HG03521 (cell line): ENCODE measurements around the gene OR2T2.
"Not testable (repeated sequence)": the region's sequence is repeated elsewhere in the genome, so short reads cannot be mapped to it uniquely, and the experiment has no call there.

ENCODE experiments used
- ATAC-seq: cut with Tn5 transposase; IDR thresholded peaks from one replicate; pipeline ENCODE4 v1.9.1; 2021; ENCODE audit warnings: mild to moderate bottlenecking, moderate library complexity; ENCODE audit not compliant: unreplicated experiment

The OR2T2 gene, protein sequence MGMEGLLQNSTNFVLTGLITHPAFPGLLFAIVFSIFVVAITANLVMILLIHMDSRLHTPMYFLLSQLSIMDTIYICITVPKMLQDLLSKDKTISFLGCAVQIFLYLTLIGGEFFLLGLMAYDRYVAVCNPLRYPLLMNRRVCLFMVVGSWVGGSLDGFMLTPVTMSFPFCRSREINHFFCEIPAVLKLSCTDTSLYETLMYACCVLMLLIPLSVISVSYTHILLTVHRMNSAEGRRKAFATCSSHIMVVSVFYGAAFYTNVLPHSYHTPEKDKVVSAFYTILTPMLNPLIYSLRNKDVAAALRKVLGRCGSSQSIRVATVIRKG

DNA sequence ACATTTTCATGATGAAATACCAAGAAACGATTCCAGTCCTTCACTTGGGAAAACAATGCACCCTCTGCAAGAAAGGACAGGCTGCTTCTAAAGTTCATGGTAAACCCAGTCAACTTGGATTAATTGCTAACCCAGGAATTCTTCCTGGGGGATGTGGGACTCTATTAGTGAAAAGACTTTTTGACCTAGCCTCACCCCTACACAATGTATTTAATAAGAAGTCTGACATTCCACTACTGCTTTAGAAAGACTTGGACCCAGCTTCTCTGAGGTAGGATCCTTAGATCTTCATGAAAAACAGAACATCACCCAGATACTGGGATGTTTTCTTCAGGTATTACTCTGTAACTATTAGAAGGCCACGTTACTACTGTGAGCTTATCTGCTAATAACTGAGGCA, at the start of gene OR2T2:
Gene OR2T2 (plus strand): TSS at position 239 of the 400 bp plus-strand sequence. CDS start 7,161 bp downstream, outside the sequence.
- ATAC-seq, result not testable (repeated sequence)

DNA sequence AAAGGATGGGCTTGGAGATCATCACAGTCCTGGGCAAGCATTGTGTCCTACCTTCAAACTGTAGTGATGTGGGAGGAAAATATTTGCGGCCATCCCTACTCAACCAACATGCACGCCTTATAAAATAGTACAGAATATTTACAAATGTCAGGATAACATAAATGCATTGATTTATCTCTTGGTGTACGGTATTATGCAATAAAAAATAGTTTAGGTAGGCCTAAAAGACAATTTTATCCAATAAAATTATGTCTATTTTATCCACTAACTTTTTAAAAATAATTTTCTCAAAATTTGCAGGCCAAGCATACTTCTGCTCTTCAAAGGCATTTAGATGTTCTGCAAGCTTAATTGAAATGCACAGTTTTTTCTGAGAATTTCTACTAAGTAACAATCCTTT, 42.7 kb upstream of the OR2T2 start, which contains the start of gene OR2T1:
Gene OR2T1 (plus strand): TSS at position 301 of the 400 bp plus-strand sequence. CDS start 3,100 bp downstream, outside the sequence.
- ATAC-seq, result no peak

DNA sequence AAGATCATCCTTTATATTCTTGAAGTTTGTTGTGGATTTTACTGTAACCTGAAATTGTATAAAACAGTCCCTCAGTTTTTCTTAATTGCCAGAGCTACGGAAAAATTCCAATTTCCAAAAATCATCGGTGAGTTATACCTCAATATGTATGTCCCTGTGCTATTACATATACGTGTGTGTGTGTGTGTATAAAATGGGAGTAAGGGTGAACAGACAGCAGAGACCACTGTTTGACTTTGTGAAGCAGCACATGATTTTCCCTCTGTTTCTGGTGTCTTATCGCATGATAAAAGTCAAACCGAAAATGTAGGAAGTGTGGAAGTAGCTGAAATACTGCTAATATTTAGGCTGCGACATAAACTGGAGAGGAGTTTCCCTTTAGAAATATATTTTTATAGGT, 41.4 kb upstream of the OR2T2 start:
- ATAC-seq, result no peak

DNA sequence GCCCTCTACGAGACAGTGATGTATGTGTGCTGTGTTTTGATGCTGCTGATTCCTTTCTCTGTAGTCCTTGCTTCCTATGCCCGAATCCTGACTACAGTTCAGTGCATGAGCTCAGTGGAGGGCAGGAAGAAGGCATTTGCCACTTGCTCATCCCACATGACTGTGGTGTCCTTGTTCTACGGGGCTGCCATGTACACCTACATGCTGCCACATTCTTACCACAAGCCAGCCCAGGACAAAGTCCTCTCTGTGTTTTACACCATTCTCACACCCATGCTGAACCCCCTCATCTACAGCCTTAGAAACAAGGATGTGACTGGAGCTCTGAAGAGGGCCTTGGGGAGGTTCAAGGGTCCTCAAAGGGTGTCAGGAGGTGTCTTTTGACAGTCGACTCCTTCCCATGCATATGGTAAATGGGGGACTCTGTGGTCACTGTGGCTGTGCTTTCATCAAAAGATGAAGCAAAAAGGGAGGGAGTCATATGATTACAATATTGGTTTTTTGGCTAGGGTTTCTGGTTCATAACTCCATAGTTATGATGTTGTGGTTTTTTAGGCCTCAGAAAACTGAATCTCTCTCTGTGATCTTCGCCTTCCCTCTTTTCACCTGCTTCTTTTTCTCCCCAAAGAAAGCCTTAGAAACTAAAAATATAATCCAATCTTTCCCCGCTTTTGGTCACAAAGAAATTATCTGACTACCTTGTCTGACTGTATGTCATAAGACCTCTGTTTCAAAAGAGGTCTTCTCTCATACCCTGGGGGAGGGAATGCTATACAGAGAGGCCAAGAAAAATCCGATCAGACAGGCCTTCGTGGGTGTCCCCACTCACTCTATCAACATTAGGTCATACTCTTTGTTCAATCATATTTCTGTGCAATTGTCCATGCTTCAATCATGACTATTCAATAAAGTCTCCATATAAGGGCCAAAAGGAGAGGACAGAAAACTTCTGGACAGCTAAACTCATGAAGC, 38.4 kb upstream of the OR2T2 start:
- ATAC-seq, result no peak

DNA sequence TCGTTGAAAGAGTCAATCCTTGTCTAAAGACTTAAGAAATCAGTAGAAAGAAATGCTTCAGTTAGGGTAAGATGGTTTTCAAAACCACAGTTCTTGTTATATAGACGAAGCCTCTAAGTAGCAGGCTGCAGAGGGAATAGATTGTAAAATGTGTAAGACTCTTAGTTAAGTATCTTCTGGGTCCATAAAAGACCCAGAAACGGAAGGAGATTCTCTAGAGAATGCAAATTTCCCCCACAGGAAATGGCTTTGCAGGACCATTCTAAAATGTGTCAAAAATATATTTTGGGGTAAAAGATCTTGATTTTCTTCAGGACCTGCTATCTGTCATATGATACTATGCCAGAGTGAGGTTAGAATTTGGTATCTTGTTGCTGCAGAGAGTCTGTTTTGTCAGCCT, 29.2 kb upstream of the OR2T2 start:
- ATAC-seq, result no peak

DNA sequence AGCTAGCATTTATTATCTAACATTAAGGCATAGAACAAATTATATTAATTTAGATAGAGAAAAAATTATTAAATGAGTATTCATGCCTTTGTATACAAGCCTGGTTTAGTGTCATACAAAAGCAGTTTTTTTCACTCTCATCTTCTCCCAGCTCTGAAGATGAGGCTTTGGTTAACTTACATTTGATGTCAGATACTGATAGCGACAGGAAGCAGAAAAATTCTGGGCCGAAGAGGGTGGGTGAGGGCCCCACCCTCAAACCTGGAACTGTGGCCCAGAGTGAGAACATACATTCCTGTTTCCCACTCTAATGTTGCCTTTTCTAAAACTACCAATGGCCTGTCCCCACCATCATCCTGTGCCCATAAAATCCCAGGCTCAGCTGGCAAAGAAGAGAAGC, 27.6 kb upstream of the OR2T2 start:
- no peak for ATAC-seq

DNA sequence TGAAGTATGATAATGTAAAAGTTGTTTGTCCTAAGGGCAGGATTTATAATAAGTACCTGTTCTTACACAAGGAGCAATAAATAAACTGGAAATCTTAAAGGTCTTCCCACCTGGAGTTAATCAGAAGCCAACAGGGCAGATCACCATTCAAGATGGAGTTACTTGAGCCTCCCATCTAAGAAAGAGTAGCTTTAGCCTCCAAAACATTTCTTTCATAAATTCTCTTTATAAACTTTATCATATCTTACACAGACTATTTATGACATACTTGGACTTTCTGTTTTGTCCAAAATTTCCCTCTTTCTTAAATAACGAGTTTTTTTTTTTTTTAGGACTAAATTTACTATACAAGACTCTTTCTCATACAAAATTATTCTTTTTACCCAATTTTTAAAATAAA, 24.1 kb upstream of the OR2T2 start:
- no peak for ATAC-seq

DNA sequence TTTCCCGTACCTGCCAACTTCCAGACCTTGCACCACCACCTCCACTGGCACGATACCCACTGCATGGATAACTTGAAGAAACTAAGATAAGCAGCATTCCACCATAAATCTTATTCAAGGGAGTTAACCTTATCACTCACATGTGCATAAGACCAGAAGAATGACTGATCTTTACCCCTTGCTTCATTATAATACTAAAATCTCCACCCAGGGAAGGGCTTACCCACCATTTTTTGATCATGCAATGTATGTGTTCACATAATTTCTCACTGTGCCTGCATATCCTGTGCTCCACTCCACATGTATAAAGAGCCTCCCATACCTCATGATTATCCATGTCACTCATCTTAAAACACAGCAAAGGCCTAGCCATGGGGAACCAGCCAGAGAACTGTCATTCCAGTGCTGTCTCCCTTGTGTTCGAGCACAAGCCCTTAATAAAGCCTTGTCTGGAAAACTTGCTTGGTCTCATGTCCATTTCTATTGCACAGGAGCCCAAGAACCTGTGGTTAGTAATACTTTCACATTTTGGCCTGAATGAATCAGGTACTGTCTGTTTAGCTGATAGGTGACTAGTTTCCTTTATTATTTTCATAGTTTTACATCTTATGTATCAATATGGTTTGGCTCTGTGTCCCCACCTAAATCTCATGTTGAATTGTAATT, 17.8 kb upstream of the OR2T2 start:
- not testable (repeated sequence) for ATAC-seq

DNA sequence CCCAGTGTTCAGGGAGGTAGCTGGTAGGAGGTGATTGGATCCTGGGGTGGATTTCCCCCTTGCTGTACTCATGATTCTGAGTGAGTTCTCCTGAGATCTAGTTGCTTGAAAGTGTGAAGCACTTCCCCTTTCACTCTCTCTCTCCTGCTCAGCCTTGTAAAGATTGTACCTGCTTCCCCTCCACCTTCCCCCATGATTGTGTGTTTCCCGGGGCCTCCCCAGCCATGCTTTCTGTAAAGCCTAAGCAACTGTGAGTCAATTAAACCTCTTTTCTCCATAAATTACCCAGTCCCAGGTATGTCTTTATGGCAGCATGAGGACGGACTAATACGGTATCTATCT, 17.3 kb upstream of the OR2T2 start:
- ATAC-seq, result peak; percentile 69

DNA sequence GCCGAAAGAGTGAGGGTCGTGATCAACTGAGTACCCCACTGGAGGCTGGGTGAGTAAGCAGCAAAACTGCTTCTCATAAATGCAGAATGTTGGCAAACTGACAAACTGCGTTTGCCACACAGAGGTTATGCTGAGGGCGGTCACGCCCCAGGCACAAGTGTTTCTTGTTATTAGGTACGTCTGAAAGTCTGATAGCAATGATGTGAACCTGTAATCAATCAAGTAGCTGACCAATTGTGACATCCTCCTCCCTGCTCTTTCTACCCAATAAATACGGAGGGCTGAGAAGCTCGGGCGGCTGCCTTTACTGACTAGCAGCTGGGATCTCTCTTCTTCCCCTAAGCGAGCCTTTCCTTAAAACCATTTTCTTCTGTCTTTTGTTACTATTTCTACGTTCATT, 13.8 kb upstream of the OR2T2 start:
- ATAC-seq, result not testable (repeated sequence)

DNA sequence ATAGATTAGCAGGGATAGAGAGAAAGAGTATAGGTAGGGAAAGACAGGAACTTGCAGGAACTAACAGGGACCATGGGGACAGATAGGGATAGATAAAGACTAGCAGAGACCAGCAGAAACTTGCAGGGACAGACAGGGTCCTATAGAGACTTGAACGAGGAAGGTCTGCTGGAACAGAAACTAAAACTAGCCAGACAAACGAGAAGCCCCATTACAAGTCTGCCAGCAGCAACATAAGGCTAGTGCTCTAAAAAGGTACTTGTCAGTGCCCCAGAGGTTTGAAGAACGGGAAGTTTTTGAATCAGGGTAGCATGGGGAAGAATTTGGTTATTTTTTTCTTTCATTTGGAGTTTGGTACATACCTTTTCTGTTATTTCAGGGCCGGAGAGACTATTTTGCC, 13.2 kb upstream of the OR2T2 start:
- ATAC-seq, result peak; percentile 34

DNA sequence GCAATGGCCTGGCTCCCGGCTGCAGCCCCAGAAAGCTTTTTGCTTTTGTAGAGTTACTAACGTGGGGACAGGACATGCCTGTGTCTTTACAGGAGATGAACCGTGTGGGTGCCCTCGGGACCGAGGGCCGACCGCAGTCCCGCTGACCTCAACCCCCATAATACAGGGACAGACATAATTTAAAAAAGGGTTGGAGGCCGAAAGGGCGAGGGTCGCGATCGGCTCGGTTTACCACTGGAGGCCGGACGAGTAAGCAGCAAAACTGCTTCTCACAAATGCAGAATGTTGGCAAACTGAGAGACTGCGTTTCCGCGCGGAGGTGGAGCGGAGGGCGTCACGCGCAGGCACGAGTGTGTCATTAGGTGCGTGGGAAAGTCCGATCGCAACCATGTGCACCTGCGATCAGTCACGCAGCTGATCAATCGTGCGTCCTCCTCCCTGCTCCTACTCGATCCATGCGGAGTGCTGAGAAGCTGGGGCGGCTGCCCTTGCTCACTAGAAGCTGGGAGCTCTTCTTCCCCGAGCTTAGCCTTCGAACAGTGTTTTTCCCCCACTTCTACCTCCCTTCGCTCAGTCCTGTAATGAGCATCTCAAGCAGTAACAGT, 11.5 kb upstream of the OR2T2 start:
- ATAC-seq, result not testable (repeated sequence)

DNA sequence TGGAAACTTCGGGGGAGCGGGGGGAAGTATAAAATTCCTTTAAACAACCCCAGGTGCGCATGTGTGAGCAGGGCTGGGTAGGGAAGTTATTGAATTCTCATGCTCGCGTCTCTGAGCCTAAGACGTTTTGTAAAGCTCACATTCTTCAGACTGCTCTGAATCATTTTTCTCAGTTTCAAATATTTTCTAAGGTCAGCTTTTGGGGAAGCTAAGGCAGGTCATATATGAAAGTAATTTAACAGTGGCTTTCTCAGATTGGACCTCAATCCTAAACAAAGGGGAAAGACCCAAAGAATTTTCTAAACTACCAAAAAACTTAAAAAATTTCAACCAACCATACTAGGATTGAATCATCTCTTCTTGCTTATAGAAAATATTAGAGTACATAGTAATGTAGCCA, 10.5 kb upstream of the OR2T2 start:
- ATAC-seq, result not testable (repeated sequence)

DNA sequence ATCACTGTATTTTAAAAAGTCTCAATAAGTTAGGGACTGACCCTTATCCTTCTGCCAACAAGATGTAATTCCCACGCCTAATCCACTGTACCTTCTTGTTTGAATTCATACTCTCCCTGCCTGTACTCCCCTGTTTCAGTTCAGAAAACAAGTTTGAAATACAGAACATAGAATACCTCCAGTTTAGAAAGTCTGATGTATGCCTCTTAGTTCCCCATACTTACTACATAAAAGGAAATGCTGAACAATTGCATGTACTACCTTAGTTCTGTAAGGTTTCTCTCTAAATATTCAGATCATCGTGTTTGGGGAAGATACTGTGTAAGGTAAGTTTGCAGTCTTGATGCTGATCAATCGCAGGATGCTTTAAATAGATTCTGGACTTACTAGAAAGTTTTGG, 9.1 kb upstream of the OR2T2 start:
- not testable (repeated sequence) for ATAC-seq

DNA sequence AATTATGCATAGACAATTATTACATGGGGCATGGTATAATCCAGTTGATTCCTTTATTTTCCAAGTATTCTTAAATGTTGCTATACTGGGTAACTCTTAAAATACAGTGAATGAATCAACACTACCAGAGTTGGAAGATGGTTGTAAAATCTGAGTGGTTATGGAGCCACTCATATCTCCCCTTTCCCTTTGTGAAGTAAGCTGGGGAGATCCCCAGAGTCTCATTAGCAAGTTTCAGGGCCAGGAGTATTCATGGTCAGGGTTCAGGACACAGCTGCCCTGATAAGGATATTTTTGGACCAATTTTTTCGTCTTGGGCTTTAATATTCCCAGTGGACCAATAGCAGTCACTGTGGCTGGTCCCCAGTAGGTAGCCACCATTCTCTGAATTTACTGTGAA, 6.8 kb upstream of the OR2T2 start:
- ATAC-seq, result not testable (repeated sequence)

DNA sequence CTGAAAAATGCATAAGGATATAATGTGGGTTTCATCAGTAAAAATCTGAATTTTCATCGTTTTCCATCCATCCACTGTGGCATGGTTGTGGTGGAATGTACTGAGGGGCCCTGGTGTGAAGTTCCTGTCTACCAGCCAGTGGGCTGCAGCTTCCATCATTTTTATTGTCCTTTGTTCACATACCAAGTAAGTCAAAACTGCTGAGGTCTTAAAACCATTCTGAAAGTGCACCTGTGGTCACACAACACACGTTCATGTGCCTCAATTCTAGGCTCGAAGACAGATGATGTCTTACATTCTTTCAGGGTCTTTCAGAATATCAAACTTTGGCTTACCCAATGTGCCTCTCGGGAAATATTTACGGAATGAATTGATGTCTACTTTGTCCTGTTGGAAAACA, 6.2 kb upstream of the OR2T2 start:
- ATAC-seq, result not testable (repeated sequence)

DNA sequence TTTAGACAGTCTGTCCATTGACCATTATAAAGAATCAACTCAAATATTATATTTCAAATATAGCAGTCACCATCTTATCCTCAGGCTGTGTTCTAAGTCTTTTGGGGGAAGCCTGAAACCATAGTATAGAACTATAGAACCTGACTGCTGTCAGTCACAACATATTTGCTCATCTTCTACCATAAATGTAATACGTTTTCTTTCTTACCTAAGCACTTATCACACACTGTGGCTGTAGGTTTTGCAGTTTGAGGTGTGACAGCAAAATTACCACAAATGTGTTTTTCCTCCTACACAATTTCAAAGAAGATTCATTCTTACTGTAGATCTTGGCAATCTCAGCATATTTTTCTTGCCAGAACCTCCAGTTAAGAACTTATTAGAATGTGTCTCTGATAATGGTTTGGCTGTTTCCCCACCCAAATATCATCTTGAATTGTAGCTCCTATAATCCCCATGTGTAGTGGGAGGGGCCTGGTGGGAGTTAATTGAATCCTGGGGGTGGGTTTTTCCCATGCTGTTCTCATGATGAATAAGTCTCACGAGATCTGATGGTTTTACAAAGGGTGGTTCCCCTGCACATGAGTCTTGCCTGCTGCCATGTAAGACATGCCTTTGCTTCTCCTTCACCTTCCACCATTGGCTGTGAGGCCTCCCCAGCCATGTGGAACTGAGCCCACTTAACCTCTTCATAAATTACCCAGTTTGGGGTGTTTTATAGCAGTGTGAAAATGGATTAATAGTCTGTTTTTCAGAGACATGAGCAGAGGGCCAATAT, 2.7 kb upstream of the OR2T2 start:
- not testable (repeated sequence) for ATAC-seq

DNA sequence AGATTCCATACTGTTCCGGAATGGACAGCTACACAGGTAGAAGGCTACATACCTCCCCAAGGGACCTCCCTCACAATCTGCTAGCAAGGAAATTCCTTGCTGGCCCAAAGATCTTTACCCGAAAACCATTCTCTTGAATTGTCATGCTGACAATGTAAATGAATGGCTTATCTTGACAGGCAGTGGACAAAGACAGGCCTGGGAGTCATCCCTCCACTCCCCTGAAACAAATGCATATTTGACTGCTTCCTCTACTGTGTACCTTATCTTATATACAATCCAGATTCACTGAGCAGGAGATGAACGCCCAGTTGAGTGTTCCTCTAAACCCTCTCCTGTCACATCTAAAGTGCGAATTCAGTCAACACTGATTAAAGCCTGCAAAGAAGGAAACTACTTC, 834 bp upstream of the OR2T2 start:
- ATAC-seq, result not testable (repeated sequence)

DNA sequence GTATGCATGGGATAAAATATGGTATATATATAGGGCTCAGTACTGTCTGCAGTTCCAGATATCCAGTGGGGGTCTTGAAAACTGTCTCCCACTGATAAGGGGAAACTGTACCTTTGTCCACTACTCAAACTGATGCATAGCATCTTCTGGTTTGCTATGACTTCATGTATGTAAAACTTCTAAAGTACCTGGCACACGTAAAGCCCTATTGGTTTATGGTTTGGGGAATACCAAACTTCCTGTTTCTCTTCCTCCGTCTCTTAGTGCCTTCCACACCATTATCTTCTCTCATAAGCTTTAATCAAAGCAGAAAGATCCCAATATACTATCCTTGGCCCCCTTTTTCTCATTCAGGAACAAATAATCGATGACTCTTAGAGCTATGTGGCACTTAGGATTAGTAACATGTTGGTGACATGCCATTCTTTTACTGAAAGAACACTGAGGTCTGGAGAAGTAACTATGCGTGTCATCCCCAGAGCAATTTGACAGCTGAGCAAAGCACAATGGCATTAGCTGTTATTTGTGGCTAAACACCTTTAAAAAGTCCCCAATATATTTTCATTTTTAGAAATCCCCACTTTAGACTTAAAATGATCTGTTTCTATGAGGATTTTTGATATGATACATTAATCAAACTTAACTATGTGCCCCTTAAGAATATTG, 3.1 kb downstream of the OR2T2 start:
- ATAC-seq, result peak; percentile 39
